Measurements from ENCODE around the gene KRTAP10-1.

DNA sequence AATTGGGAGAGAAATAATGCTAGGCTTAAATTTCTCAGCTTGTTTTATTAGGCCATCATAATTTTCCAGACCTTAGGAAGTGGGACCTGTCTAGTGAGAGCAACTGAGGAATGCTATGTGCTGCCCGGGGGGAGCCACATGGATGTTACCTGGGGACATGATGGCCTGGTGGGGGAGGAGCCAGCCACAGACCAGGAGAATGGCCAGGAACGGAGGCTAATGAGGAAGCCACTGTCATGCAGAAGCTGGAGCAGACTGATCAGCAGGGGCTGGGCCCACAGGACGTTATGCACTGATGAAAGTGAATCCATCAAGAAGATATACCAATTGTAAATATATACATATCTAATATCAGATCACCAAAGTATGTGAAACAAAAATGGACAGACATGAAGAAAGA lies 4.6 kb upstream of the KRTAP10-1 start:
- TF ChIP-seq, protein P1, sequence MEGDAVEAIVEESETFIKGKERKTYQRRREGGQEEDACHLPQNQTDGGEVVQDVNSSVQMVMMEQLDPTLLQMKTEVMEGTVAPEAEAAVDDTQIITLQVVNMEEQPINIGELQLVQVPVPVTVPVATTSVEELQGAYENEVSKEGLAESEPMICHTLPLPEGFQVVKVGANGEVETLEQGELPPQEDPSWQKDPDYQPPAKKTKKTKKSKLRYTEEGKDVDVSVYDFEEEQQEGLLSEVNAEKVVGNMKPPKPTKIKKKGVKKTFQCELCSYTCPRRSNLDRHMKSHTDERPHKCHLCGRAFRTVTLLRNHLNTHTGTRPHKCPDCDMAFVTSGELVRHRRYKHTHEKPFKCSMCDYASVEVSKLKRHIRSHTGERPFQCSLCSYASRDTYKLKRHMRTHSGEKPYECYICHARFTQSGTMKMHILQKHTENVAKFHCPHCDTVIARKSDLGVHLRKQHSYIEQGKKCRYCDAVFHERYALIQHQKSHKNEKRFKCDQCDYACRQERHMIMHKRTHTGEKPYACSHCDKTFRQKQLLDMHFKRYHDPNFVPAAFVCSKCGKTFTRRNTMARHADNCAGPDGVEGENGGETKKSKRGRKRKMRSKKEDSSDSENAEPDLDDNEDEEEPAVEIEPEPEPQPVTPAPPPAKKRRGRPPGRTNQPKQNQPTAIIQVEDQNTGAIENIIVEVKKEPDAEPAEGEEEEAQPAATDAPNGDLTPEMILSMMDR (conservative IDR thresholded peaks at IDR 0.05; ENCODE audit: low read length) = no peak
- no peak for TF ChIP-seq EZH2phosphoT487 (IDR thresholded peaks at IDR 0.05; ENCODE audit: borderline replicate concordance, low read depth, low read length)

Data from OCI-LY7 (cell line).